ENCODE measurements around the gene ZNF442. TPM values are rescaled to one million over a fixed set of nuclear protein-coding genes. Genes with fewer than 3 reads are reported as not detected.
"Not testable (repeated sequence)": the region's sequence is repeated elsewhere in the genome, so short reads cannot be mapped to it uniquely, and the experiment has no call there.

ZNF442 gene
- total RNA-seq, 2 donors from 2014 or later = 1.0 to 1.8 TPM

GRCh38 chr19:12380444-12380737 is 14.9 kb upstream of the ZNF442 start:
- H3K4me3 ChIP-seq = no peak overlapping the region
- H3K27ac ChIP-seq = no peak overlapping the region
- TF ChIP-seq CTCF (IDR thresholded peaks at IDR 0.05) = no peak
- peaks cover 8% of the 10 kb centered on the region for H3K36me3 ChIP-seq
- no peak for DNase-seq (ENCODE audit: low spot score)
- no peaks in the 10 kb centered on the region for H3K4me1 ChIP-seq
- H3K9me3 ChIP-seq = peaks cover 0 to 31% of the 10 kb centered on the region in 2 donors
- H3K27me3 ChIP-seq = no peaks in the 10 kb centered on the region

- TF ChIP-seq CTCF (IDR thresholded peaks at IDR 0.05) = no peak
- Histone ChIP-seq H3K27ac (no peak overlapping the region), H3K9me3 (peaks cover 0 to 31% of the 10 kb centered on the region in 2 donors), H3K4me3 (no peak overlapping the region), H3K27me3 (no peaks in the 10 kb centered on the region), H3K36me3 (peaks cover 8% of the 10 kb centered on the region), H3K4me1 (no peaks in the 10 kb centered on the region)
- no peak for DNase-seq (ENCODE audit: low spot score)
Measured at GRCh38 chr19:12379732-12380443, 14.4 kb upstream of the ZNF442 start.

GRCh38 chr19:12374026-12374425 is 8.5 kb upstream of the ZNF442 start:
- Histone ChIP-seq H3K9me3 (peaks cover 0 to 9% of the 10 kb centered on the region in 2 donors), H3K4me1 (no peaks in the 10 kb centered on the region)
- no peak for TF ChIP-seq CTCF (IDR thresholded peaks at IDR 0.05)

GRCh38 chr19:12364391-12365235 is 870 bp downstream of the ZNF442 start:
- Histone ChIP-seq H3K4me3 (peak overlapping the region; percentile 88 to 93), H3K36me3 (no peaks in the 10 kb centered on the region), H3K27me3 (no peaks in the 10 kb centered on the region), H3K4me1 (peaks cover 0 to 11% of the 10 kb centered on the region in 2 donors), H3K27ac (peak overlapping the region; percentile 90 to 92), H3K9me3 (no peaks in the 10 kb centered on the region)
- peak; percentile 60 for DNase-seq (ENCODE audit: low spot score)
- TF ChIP-seq CTCF (IDR thresholded peaks at IDR 0.05) = no peak

More at GRCh38 chr19:12374026-12374425, 8.5 kb upstream of the ZNF442 start:
- no peaks in the 10 kb centered on the region for H3K36me3 ChIP-seq
- no peak overlapping the region for H3K27ac ChIP-seq
- no peak overlapping the region for H3K4me3 ChIP-seq
- H3K27me3 ChIP-seq = no peaks in the 10 kb centered on the region
- DNase-seq (ENCODE audit: low spot score) = no peak

GRCh38 chr19:12362236-12362635 is 3.2 kb downstream of the ZNF442 start:
- not testable (repeated sequence) for H3K27me3 ChIP-seq; H3K27ac ChIP-seq; DNase-seq (ENCODE audit: low spot score); H3K4me3 ChIP-seq; H3K36me3 ChIP-seq; H3K9me3 ChIP-seq
- H3K4me1 ChIP-seq = peaks cover 0 to 11% of the 10 kb centered on the region in 2 donors

GRCh38 chr19:12353375-12353774 is 12.1 kb downstream of the ZNF442 start:
- Histone ChIP-seq H3K27me3 (no peaks in the 10 kb centered on the region), H3K4me3 (no peak overlapping the region), H3K4me1 (no peaks in the 10 kb centered on the region), H3K36me3 (peaks cover 34% of the 10 kb centered on the region), H3K9me3 (peaks cover 19 to 73% of the 10 kb centered on the region in 2 donors), H3K27ac (no peak overlapping the region)
- no peak for DNase-seq (ENCODE audit: low spot score)
- no peak for TF ChIP-seq CTCF (IDR thresholded peaks at IDR 0.05)

All from right atrium auricular region (tissue), 2 donors.